GM18507 (cell line): ENCODE results near the gene LENEP.

ENCODE experiments used
- DNase-seq: peaks from one replicate; pipeline ENCODE4 v3.0.0; 2011; ENCODE audit warnings: low read depth; ENCODE audit not compliant: insufficient read length; ENCODE audit errors: extremely low spot score
- FAIRE-seq: peaks from 2 replicates; lab custom pipeline; 2011; peaks lifted over from hg19 to GRCh38; lab: Jason Lieb, UNC

The LENEP gene

GRCh38 chr1:155038602-155039307 is 45.4 kb downstream of the LENEP start:
- DNase-seq (no peak), FAIRE-seq (no peak)

- FAIRE-seq, result no peak
- DNase-seq, result no peak
Observed at GRCh38 chr1:155039308-155039669, 45.9 kb downstream of the LENEP start.

DNA sequence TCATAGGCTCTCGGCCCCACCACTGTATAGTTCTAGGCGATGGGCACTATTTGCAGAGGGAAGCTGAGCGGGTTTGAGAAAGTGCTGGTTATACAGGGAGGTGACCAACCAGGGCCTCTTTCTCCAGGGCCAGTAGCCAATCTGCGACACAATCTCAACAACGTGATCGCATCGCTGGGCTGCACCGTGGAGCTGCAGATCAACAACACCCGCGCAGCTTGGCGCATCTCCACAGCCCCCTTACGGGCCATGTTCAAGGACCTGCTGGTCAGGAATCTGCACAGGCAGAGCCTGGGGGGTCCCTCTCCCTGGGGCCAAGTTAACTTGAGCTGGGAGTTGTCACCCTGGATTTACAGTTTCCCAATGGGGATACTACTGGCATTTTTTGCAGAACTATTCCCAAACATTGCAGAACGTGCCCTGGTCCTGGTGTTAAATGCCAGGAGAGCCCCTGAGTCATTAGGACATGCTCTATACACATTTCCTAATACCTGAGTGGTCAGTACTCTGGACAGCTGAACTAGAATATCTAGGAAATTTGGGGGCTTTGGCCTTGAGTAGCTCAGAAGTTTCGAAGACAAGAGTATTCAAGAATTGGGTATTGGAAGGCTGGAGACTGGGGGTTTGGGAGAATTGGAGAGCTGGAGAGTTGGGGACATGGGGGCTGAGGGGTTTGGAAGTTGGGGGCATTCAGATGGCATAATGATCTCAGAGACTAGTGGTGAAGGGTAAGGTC is 47.1 kb downstream of the LENEP start:
- FAIRE-seq, result no peak
- DNase-seq, result no peak

DNA sequence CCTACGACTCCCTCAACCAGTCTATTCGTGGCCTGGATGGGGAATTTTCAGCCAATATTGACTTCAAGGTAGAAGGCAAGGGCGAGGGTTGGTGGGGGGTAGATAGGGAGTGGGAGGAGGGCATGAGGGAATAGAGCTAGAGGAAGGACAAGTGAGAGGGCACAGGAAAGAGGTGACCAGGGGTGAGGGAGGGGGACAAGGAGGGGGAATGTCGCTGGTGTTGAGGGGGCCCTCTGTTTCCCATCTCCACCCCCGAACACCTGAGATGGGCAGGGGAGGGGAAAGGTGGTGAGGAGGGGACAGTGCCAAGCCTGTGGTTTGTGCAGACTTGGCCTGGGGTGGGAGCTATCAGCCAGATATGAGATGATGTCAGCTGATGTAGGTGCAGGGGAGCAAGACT is 49.4 kb downstream of the LENEP start:
- FAIRE-seq, result no peak
- no peak for DNase-seq

DNA sequence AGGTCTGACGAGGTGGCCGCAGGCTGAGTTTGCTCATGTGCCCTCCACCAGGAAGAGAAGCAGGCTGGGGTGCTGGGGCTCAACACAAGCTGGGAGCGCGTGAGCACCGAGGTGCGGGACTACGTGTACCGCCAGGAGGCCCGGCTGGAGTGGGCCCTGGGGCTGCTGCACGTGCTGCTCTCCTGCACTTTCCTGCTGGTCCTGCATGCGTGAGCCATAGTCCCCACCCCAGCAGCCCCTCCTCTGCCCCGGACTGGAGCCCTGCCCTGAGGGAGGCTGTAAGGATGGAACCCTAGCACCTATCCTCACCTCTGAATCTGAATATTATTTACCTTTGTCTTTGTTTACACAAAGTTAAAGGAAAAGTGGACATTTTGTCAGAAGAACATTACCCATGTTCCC is 49.9 kb downstream of the LENEP start:
- DNase-seq (no peak), FAIRE-seq (no peak)

DNA sequence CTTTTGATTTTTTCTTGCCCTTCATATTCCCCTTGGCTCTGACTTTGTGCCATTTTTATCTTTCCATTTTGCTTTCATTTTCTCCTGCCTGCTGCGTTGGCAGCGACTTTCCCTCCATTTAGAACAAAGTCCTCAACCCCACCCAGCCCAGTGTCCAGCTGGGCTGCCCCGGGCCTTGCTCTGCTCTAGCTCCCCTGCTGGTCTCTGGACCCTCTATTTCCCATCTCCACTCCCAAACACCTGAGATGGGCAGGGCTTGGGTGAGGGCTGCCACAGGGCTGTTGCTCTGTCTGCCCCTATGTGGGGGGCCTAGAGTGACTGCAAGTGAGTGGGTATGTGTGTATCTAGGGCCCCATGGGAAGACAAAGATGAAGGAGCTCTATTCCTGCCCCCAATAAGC is 50.4 kb downstream of the LENEP start:
- FAIRE-seq, result no peak

More for the DNA sequence above, 50.4 kb downstream of the LENEP start:
- no peak for DNase-seq
